ENCODE data around the gene PGLYRP1.

Gene PGLYRP1

GRCh38 chr19:45998834-45999233 is 24.0 kb downstream of the PGLYRP1 start:
- DNase-seq (ENCODE audit: low read depth): no peak
- in situ Hi-C loops (cut with HindIII; ENCODE audit: low sequenced_read_pairs): no loop called here
- no peak overlapping the region for H3K4me3 ChIP-seq (ENCODE audit: low read depth, low read length)
- TF ChIP-seq, protein P1, sequence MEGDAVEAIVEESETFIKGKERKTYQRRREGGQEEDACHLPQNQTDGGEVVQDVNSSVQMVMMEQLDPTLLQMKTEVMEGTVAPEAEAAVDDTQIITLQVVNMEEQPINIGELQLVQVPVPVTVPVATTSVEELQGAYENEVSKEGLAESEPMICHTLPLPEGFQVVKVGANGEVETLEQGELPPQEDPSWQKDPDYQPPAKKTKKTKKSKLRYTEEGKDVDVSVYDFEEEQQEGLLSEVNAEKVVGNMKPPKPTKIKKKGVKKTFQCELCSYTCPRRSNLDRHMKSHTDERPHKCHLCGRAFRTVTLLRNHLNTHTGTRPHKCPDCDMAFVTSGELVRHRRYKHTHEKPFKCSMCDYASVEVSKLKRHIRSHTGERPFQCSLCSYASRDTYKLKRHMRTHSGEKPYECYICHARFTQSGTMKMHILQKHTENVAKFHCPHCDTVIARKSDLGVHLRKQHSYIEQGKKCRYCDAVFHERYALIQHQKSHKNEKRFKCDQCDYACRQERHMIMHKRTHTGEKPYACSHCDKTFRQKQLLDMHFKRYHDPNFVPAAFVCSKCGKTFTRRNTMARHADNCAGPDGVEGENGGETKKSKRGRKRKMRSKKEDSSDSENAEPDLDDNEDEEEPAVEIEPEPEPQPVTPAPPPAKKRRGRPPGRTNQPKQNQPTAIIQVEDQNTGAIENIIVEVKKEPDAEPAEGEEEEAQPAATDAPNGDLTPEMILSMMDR (IDR thresholded peaks at IDR 0.05; ENCODE audit: low read depth, low read length, missing control alignments): no peak

DNA sequence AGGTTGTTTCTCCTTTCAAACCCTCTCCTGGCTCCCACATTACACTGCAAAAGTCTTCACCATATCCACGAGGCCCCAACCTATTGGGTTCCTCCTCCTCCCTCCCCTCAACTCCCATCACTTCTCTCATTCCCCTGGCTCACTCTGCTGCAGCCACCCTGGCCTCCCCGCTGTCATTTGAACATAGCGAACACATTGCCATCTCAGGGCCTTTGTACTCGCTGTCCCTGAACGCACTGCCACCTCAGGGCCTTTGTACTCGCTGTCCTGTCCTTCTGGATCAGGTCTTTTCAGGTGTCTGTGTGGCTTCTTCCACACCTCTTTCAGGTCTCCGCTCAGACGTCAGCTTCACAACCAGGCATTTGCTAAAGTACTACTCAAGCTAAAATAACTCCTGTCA is 25.9 kb downstream of the PGLYRP1 start:
- in situ Hi-C loops (cut with HindIII; ENCODE audit: low sequenced_read_pairs): no loop called here
- no peak for DNase-seq (ENCODE audit: low read depth)
- TF ChIP-seq, protein P1 (IDR thresholded peaks at IDR 0.05; ENCODE audit: low read depth, low read length, missing control alignments): no peak
- no peak overlapping the region for H3K4me3 ChIP-seq (ENCODE audit: low read depth, low read length)

- H3K4me3 ChIP-seq (ENCODE audit: low read depth, low read length): peak overlapping the region; percentile 89
- in situ Hi-C loops (cut with HindIII; ENCODE audit: low sequenced_read_pairs): no loop called here
- no peak for DNase-seq (ENCODE audit: low read depth)
- TF ChIP-seq, protein P1 (IDR thresholded peaks at IDR 0.05; ENCODE audit: low read depth, low read length, missing control alignments): no peak
Measured at GRCh38 chr19:45995715-45996385, 27.0 kb downstream of the PGLYRP1 start.

DNA sequence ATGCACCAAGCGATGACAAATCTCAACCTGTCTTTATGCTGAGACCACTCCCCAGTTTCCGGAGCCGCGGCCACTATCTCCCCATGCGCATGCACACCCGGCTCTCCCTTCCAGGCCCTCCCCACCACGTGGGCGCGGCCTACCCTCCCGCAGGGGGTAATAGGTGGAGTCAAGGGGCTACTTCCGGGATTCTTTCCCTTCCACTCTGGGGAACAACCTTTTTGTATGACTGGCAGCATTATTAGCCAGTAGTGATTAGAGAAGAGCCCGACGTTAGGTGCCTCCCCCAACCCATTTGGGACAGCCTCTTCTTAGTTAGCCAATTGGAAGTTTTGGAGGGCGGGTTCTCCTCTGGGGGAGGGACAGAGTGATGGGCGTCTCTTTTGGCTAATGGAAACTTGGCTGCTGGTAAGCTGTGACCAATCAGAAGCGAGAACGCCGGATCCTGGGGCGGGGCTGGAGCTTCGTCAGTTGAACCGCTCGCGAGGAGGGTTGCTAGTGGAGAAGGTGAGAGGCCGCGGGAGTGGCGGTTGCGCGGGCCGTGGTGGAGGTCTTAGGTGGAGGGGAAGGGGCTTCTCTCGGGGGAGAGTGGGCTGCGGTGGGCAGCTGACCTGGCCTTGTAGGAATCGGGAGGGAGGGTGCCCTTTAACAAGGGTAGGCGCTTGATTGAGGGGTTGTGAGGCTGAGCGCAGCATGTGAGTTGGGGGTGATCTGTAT is 27.7 kb downstream of the PGLYRP1 start, which contains the start of gene CCDC61:
CCDC61 (plus strand) TSS at position 470 of the 717 bp plus-strand sequence. CDS start 7,552 bp downstream, outside the sequence.
- TF ChIP-seq, protein P1 (IDR thresholded peaks at IDR 0.05; ENCODE audit: low read depth, low read length, missing control alignments): no peak
- in situ Hi-C loops (cut with HindIII; ENCODE audit: low sequenced_read_pairs): no loop called here
- DNase-seq (ENCODE audit: low read depth): peak; percentile 99
- peak within 1 kb of the TSS; percentile 89 for H3K4me3 ChIP-seq (ENCODE audit: low read depth, low read length)

DNA sequence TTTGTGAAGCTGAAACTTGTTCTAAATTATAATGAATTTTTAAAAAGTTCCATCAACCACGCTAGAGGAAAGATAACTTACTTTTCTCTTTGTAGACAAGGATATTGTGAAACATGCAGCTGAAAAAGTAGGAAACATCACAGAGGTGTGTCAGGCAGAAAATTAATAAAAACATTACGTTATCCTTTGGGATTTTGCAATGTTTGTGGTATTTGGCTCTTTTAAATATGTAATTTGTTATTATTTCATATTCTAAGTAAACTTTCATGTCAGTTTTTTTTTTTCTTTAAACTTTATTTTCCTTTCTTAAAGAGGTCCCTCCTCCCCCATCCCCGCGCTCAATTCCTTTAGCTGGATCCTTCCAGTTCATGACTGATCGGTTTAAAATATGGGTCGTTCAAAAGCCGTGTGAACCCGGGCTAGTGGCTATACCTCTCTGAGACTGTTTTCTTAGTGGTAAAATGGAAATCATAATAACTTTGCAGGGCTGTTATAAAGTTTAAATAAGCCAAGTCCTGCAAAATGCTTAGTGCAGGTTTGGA is 28.3 kb downstream of the PGLYRP1 start:
- H3K4me3 ChIP-seq (ENCODE audit: low read depth, low read length): peak overlapping the region; percentile 89
- in situ Hi-C loops (cut with HindIII; ENCODE audit: low sequenced_read_pairs): no loop called here
- no peak for DNase-seq (ENCODE audit: low read depth)
- TF ChIP-seq, protein P1 (IDR thresholded peaks at IDR 0.05; ENCODE audit: low read depth, low read length, missing control alignments): no peak

DNA sequence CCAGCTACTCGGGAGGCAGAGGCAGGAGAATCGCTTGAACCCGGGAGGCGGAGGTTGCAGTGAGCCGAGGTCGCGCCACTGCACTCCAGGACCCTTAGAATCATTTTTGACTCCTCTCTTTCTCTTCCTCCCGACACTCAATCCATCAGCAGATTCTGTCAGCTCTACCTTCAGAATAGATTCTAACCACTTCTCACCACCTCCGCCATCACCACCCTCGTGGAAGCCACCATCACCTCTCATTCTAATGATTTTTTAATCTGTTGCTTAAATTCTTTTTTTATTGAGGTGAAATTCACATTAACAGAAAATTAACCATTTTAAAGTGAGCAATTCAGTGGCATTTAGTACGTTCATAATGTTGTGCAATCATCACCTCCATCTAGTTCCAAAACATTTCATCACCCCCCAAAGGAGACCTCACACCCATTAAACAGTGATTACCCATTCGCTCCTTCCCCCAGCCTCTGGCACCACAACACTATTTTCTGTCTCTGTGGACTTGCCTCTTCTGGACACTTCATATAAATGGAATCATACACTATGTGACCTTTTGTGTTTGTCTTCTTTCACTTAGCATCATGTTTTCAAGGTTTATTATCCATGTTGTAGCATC is 32.6 kb downstream of the PGLYRP1 start:
- in situ Hi-C loops (cut with HindIII; ENCODE audit: low sequenced_read_pairs): no loop called here
- no peak for DNase-seq (ENCODE audit: low read depth)
- TF ChIP-seq, protein P1 (IDR thresholded peaks at IDR 0.05; ENCODE audit: low read depth, low read length, missing control alignments): no peak
- no peak overlapping the region for H3K4me3 ChIP-seq (ENCODE audit: low read depth, low read length)

Measured in astrocyte of the cerebellum (primary cell).